WTC11 (cell line): ENCODE results near the gene OLFM1. TPM values are rescaled to one million over a fixed set of nuclear protein-coding genes. Genes with fewer than 3 reads are reported as not detected.

Experiments used
- ATAC-seq: fragments of 200-7000 bp; cut with Tn5 transposase; 2 replicates; pipeline ENCODE4 v1.10.0; 2021; ENCODE audit warnings: mild to moderate bottlenecking, moderate library complexity
- CTCF ChIA-PET: fragments of 300-600 bp; sonication (Branson Sonifier 250); formaldehyde crosslinking; loops from one replicate; lab custom pipeline; 2021; ENCODE audit warnings: antibody characterized with exemption; lab: Charles Lee
- POLR2A ChIA-PET: fragments of 350-600 bp; sonication (Branson Sonifier 250); formaldehyde crosslinking; loops from one replicate; lab custom pipeline; 2021; ENCODE audit warnings: antibody characterized with exemption; lab: Charles Lee
- DNase-seq: peaks from one replicate; pipeline ENCODE4 v3.0.0; 2021; ENCODE audit warnings: low spot score
- H3K27ac Mint-ChIP-seq: 2 replicates; pipeline ENCODE4 v1.8.0; 2021; ENCODE audit warnings: mixed read lengths
- H3K27me3 Mint-ChIP-seq: 2 replicates; pipeline ENCODE4 v1.8.0; 2021; ENCODE audit warnings: low read depth, mild to moderate bottlenecking, moderate library complexity, mixed read lengths
- H3K36me3 Mint-ChIP-seq: 2 replicates; pipeline ENCODE4 v1.8.0; 2021; ENCODE audit warnings: mixed read lengths
- H3K4me1 Mint-ChIP-seq: 2 replicates; pipeline ENCODE4 v1.8.0; 2022; ENCODE audit warnings: mixed read lengths
- H3K4me3 Mint-ChIP-seq: 2 replicates; pipeline ENCODE4 v1.8.0; 2021; ENCODE audit warnings: mild to moderate bottlenecking, moderate library complexity, mixed read lengths
- H3K9me3 Mint-ChIP-seq: 2 replicates; pipeline ENCODE4 v1.8.0; 2021; ENCODE audit warnings: mixed read lengths
- AR ChIP-seq: fragments of 250-450 bp; sonication (Bioruptor Pico); IDR thresholded peaks from 2 replicates; pipeline ENCODE4 v1.9.0; 2021; ENCODE audit warnings: mild to moderate bottlenecking
- ATF2 ChIP-seq: sonication (generic); formaldehyde crosslinking; IDR thresholded peaks from 2 replicates; pipeline ENCODE4 v1.8.1; 2022; ENCODE audit warnings: low read depth, missing genetic modification reagents, borderline replicate concordance
- CDX4 ChIP-seq: fragments of 250-450 bp; sonication (Bioruptor Pico); IDR thresholded peaks from 2 replicates; pipeline ENCODE4 v1.9.0; 2021; ENCODE audit warnings: moderate library complexity, mild to moderate bottlenecking, inconsistent platforms, borderline replicate concordance
- ELF4 ChIP-seq: sonication (generic); formaldehyde crosslinking; IDR thresholded peaks from 2 replicates; pipeline ENCODE4 v1.8.1; 2022; ENCODE audit warnings: low read depth, mild to moderate bottlenecking, moderate library complexity, missing genetic modification reagents
- ETV6 ChIP-seq: sonication (generic); formaldehyde crosslinking; IDR thresholded peaks from 2 replicates; pipeline ENCODE4 v1.8.1; 2022; ENCODE audit warnings: mild to moderate bottlenecking, missing genetic modification reagents
- HMGA2 ChIP-seq: fragments of 250-450 bp; sonication (Bioruptor Pico); IDR thresholded peaks from 2 replicates; pipeline ENCODE4 v1.4.0; 2021; ENCODE audit warnings: mild to moderate bottlenecking, moderate library complexity
- IRF2 ChIP-seq: sonication (generic); formaldehyde crosslinking; IDR thresholded peaks from 2 replicates; pipeline ENCODE4 v1.8.0; 2022; ENCODE audit warnings: low read depth, missing genetic modification reagents, borderline replicate concordance
- KAT7 ChIP-seq: sonication (generic); formaldehyde crosslinking; IDR thresholded peaks from 2 replicates; pipeline ENCODE4 v1.8.1; 2023; ENCODE audit warnings: missing genetic modification reagents, mild to moderate bottlenecking, borderline replicate concordance
- MXD4 ChIP-seq: fragments of 250-450 bp; sonication (Bioruptor Pico); IDR thresholded peaks from 2 replicates; pipeline ENCODE4 v1.8.0; 2021; ENCODE audit warnings: mild to moderate bottlenecking, moderate library complexity, borderline replicate concordance
- PRDM15 ChIP-seq: sonication (generic); formaldehyde crosslinking; IDR thresholded peaks from 2 replicates; pipeline ENCODE4 v1.8.0; 2022; ENCODE audit warnings: missing genetic modification reagents
- PRRX2 ChIP-seq: fragments of 250-450 bp; sonication (Bioruptor Pico); IDR thresholded peaks from 2 replicates; pipeline ENCODE4 v1.8.0; 2021; ENCODE audit warnings: mild to moderate bottlenecking
- RELA ChIP-seq: sonication (generic); formaldehyde crosslinking; IDR thresholded peaks from 2 replicates; pipeline ENCODE4 v1.8.1; 2022; ENCODE audit warnings: missing genetic modification reagents, mild to moderate bottlenecking, borderline replicate concordance
- SMAD4 ChIP-seq: sonication (generic); formaldehyde crosslinking; IDR thresholded peaks from 2 replicates; pipeline ENCODE4 v1.8.0; 2022; ENCODE audit warnings: mild to moderate bottlenecking, missing genetic modification reagents
- SP1 ChIP-seq: sonication (generic); formaldehyde crosslinking; conservative IDR thresholded peaks from 2 replicates; pipeline ENCODE4 v1.8.1; 2022; ENCODE audit warnings: missing genetic modification reagents
- STAT6 ChIP-seq: sonication (generic); formaldehyde crosslinking; conservative IDR thresholded peaks from 2 replicates; pipeline ENCODE4 v1.8.1; 2023; ENCODE audit warnings: mild to moderate bottlenecking, low read depth, missing genetic modification reagents, moderate library complexity
- TCF7 ChIP-seq: sonication (generic); formaldehyde crosslinking; IDR thresholded peaks from 2 replicates; pipeline ENCODE4 v1.8.0; 2022; ENCODE audit warnings: mild to moderate bottlenecking, low read depth, missing genetic modification reagents, moderate library complexity
- TEAD1 ChIP-seq: sonication (generic); formaldehyde crosslinking; IDR thresholded peaks from 2 replicates; pipeline ENCODE4 v1.8.0; 2022; ENCODE audit warnings: mild to moderate bottlenecking, missing genetic modification reagents
- ZBTB21 ChIP-seq: sonication (generic); formaldehyde crosslinking; IDR thresholded peaks from 2 replicates; pipeline ENCODE4 v1.8.1; 2023; ENCODE audit warnings: mild to moderate bottlenecking, missing genetic modification reagents, borderline replicate concordance
- ZNF121 ChIP-seq: sonication (generic); formaldehyde crosslinking; IDR thresholded peaks from 2 replicates; pipeline ENCODE4 v1.8.0; 2023; ENCODE audit warnings: missing genetic modification reagents
- ZNF219 ChIP-seq: sonication (generic); formaldehyde crosslinking; IDR thresholded peaks from 2 replicates; pipeline ENCODE4 v1.8.0; 2023; ENCODE audit warnings: missing genetic modification reagents, mild to moderate bottlenecking, borderline replicate concordance
- ZNF396 ChIP-seq: fragments of 250-450 bp; sonication (Bioruptor Pico); IDR thresholded peaks from 2 replicates; pipeline ENCODE4 v1.8.0; 2021; ENCODE audit warnings: mild to moderate bottlenecking, moderate library complexity, borderline replicate concordance
- total RNA-seq: library from RNA; stranded (reverse); gene quantifications from 3 replicates; pipeline ENCODE4 v1.2.3, GENCODE V29; 2021

OLFM1 gene
- total RNA-seq, 1 experiment from 2014 or later = 37.6 TPM

GRCh38 chr9:135101926-135102325, 14.5 kb downstream of the OLFM1 start:
- DNase-seq (no peak), ATAC-seq (no peak)
- Mint-ChIP-seq H3K9me3 (no peaks in the 10 kb centered on the region), H3K4me1 (0 out of 2 replicates have a peak, but pooled peaks cover 3% of the 10 kb centered on the region), H3K27me3 (no peaks in the 10 kb centered on the region), H3K36me3 (peaks cover 9% of the 10 kb centered on the region), H3K27ac (no peak overlapping the region), H3K4me3 (no peak overlapping the region)
- no peak for TF ChIP-seq ZBTB21 (CRISPR knock-in tag)
- TF ChIP-seq TCF7 = no peak
- TF ChIP-seq KAT7 = no peak
- ChIA-PET CTCF (interaction anchor here (1.0 kb wide), 1 partner anchor 179 kb away, joined by 3 read pairs; no protein-coding TSS in a partner anchor), POLR2A (no interaction called here)

- Mint-ChIP-seq H3K27ac (no peak overlapping the region), H3K4me3 (no peak overlapping the region), H3K4me1 (peaks cover 6% of the 10 kb centered on the region), H3K36me3 (peaks cover 9% of the 10 kb centered on the region), H3K27me3 (no peaks in the 10 kb centered on the region), H3K9me3 (no peaks in the 10 kb centered on the region)
- CTCF ChIA-PET = interaction anchor here (1.0 to 2.0 kb wide), 2 partner anchors 15 to 179 kb away, joined by 3 to 4 read pairs; no protein-coding TSS in a partner anchor
- POLR2A ChIA-PET = no interaction called here
- DNase-seq (no peak), ATAC-seq (no peak)
- TF ChIP-seq STAT6 (CRISPR knock-in tag) (no peak), ZNF121 (no peak), ZBTB21 (CRISPR knock-in tag) (no peak), SMAD4 (CRISPR knock-in tag) (no peak), CDX4 (CRISPR knock-in tag) (no peak), ZNF219 (CRISPR knock-in tag) (no peak), MXD4 (CRISPR knock-in tag) (no peak), ELF4 (CRISPR knock-in tag) (no peak)
These were observed 14.9 kb downstream of the OLFM1 start for GRCh38 chr9:135102331-135102730.

GRCh38 chr9:135103001-135103446, 15.6 kb downstream of the OLFM1 start:
- ATAC-seq (no peak), DNase-seq (no peak)
- no peak for TF ChIP-seq TEAD1 (CRISPR knock-in tag)
- no peak for TF ChIP-seq HMGA2 (CRISPR knock-in tag)
- TF ChIP-seq AR = no peak
- no peak for TF ChIP-seq ATF2 (CRISPR knock-in tag)
- TF ChIP-seq IRF2 (CRISPR knock-in tag) = no peak
- no peak for TF ChIP-seq ETV6 (CRISPR knock-in tag)
- TF ChIP-seq SP1 (CRISPR knock-in tag) = no peak
- no peak for TF ChIP-seq RELA
- no peak for TF ChIP-seq ELF4 (CRISPR knock-in tag)
- no peak for TF ChIP-seq ZNF396 (CRISPR knock-in tag)
- no peak for TF ChIP-seq PRRX2 (CRISPR knock-in tag)
- TF ChIP-seq PRDM15 (CRISPR knock-in tag) = no peak
- TF ChIP-seq MXD4 (CRISPR knock-in tag) = no peak
- POLR2A ChIA-PET = no interaction called here
- no peaks in the 10 kb centered on the region for H3K9me3 Mint-ChIP-seq
- no peaks in the 10 kb centered on the region for H3K27me3 Mint-ChIP-seq
- H3K4me3 Mint-ChIP-seq = no peak overlapping the region
- peaks cover 13% of the 10 kb centered on the region for H3K4me1 Mint-ChIP-seq
- peak overlapping the region; percentile 72 for H3K27ac Mint-ChIP-seq
- H3K36me3 Mint-ChIP-seq = peaks cover 9% of the 10 kb centered on the region
- CTCF ChIA-PET = interaction anchor here (1.2 to 2.0 kb wide), 2 partner anchors 14 to 16 kb away, joined by 4 to 5 read pairs; no protein-coding TSS in a partner anchor
